ENCODE data around the gene MR1. TPM values are rescaled to one million over a fixed set of nuclear protein-coding genes. Genes with fewer than 3 reads are reported as not detected.

The MR1 gene
- total RNA-seq, 4 donors from 2014 or later: 1.00 to 8.6 (median 4.7) TPM

- Histone ChIP-seq H3K27ac (peak overlapping the region; percentile 84 to 90 (median 88)), H3K4me3 (peak overlapping the region; percentile 48 to 83 (median 75)), H3K9me3 (no peaks in the 10 kb centered on the region), H3K36me3 (no peaks in the 10 kb centered on the region), H3K4me1 (peaks cover 6 to 39% (median 24%) of the 10 kb centered on the region in 4 donors), H3K27me3 (no peaks in the 10 kb centered on the region)
- peak in 4 of 5 experiments; percentile 13 to 54 (median 38) for TF ChIP-seq CTCF (IDR thresholded peaks at IDR 0.05)
- TF ChIP-seq EP300 (IDR thresholded peaks at IDR 0.05; ENCODE audit: low read depth): no peak
- in situ Hi-C loops (cut with MboI; ENCODE audit: low pct_ligation_motif_present in 1 of 4, low pct_unique_long_range_greater_than_20kb in 1 of 4, low sequenced_read_pairs in 3 of 4) (no loop called here), intact Hi-C loops (cut with DNase I; ENCODE audit: low total_unique reads) (loop anchor here (2.0 kb wide), 1 partner anchor 16 kb away; the partner anchor contains the start of gene IER5)
- DNase-seq: peak; percentile 37
- 1% methylated on average over 19 of the region's 28 CpGs; no CpG with 5 or more reads in 1 of the 2 donors for WGBS, 2 donors (ENCODE audit: low coverage in 1 of 2)
Measured at GRCh38 chr1:181104790-181105133, 71.0 kb downstream of the MR1 start.

- peaks cover 6 to 34% (median 22%) of the 10 kb centered on the region in 4 donors for H3K4me1 ChIP-seq
- no peaks in the 10 kb centered on the region for H3K36me3 ChIP-seq
- H3K27ac ChIP-seq: peak overlapping the region; percentile 84 to 90 (median 88)
- WGBS, 2 donors (ENCODE audit: low coverage in 1 of 2): 3% methylated on average over 51 of the region's 104 CpGs; no CpG with 5 or more reads in 1 of the 2 donors
- TF ChIP-seq EP300 (IDR thresholded peaks at IDR 0.05; ENCODE audit: low read depth): no peak
- peak; percentile 83 for TF ChIP-seq POLR2A (IDR thresholded peaks at IDR 0.05)
- peak; percentile 67 to 80 (median 68) for TF ChIP-seq POLR2AphosphoS5 (IDR thresholded peaks at IDR 0.05)
- TF ChIP-seq CTCF (IDR thresholded peaks at IDR 0.05): no peak
- DNase-seq: peak; percentile 96
- H3K4me3 ChIP-seq: peak overlapping the region; percentile 48 to 83 (median 75)
- no peaks in the 10 kb centered on the region for H3K27me3 ChIP-seq
- H3K9me3 ChIP-seq: no peaks in the 10 kb centered on the region
- intact Hi-C loops (cut with DNase I; ENCODE audit: low total_unique reads) (loop anchor here (2.0 kb wide), 1 partner anchor 17 kb away; the partner anchor contains the start of gene IER5), in situ Hi-C loops (cut with MboI; ENCODE audit: low pct_ligation_motif_present in 1 of 4, low pct_unique_long_range_greater_than_20kb in 1 of 4, low sequenced_read_pairs in 3 of 4) (no loop called here)
Measured at GRCh38 chr1:181105134-181106021, 71.6 kb downstream of the MR1 start.

- WGBS, 2 donors (ENCODE audit: low coverage in 1 of 2): 57 to 65% methylated on average over 2 to 3 of the region's 3 CpGs
- TF ChIP-seq CTCF (IDR thresholded peaks at IDR 0.05) (no peak), EP300 (IDR thresholded peaks at IDR 0.05; ENCODE audit: low read depth) (no peak), POLR2AphosphoS5 (IDR thresholded peaks at IDR 0.05) (no peak), POLR2A (IDR thresholded peaks at IDR 0.05) (no peak)
- peak overlapping the region; percentile 75 to 88 (median 79) for H3K27ac ChIP-seq
Measured at GRCh38 chr1:181106022-181106312, 72.2 kb downstream of the MR1 start.

GRCh38 chr1:181106479-181106878, 72.7 kb downstream of the MR1 start:
- H3K27ac ChIP-seq: peak overlapping the region in 3 of 4 donors; percentile 75 to 83 (median 75)
- 76 to 86% methylated on average over 5 to 6 of the region's 6 CpGs for WGBS, 2 donors (ENCODE audit: low coverage in 1 of 2)
- intact Hi-C loops (cut with DNase I; ENCODE audit: low total_unique reads): no loop called here

More at GRCh38 chr1:181106022-181106312, 72.2 kb downstream of the MR1 start:
- no peaks in the 10 kb centered on the region for H3K36me3 ChIP-seq
- in situ Hi-C loops (cut with MboI; ENCODE audit: low pct_ligation_motif_present in 1 of 4, low pct_unique_long_range_greater_than_20kb in 1 of 4, low sequenced_read_pairs in 3 of 4): no loop called here
- no peaks in the 10 kb centered on the region for H3K9me3 ChIP-seq
- intact Hi-C loops (cut with DNase I; ENCODE audit: low total_unique reads): no loop called here
- peak overlapping the region in 2 of 4 donors; percentile 72 to 83 for H3K4me3 ChIP-seq
- peaks cover 6 to 34% (median 22%) of the 10 kb centered on the region in 4 donors for H3K4me1 ChIP-seq
- no peak for DNase-seq
- no peaks in the 10 kb centered on the region for H3K27me3 ChIP-seq

More at GRCh38 chr1:181106479-181106878, 72.7 kb downstream of the MR1 start:
- peaks cover 6 to 34% (median 21%) of the 10 kb centered on the region in 4 donors for H3K4me1 ChIP-seq
- no peak for DNase-seq
- H3K27me3 ChIP-seq: no peaks in the 10 kb centered on the region
- H3K4me3 ChIP-seq: no peak overlapping the region
- no peaks in the 10 kb centered on the region for H3K9me3 ChIP-seq
- in situ Hi-C loops (cut with MboI; ENCODE audit: low pct_ligation_motif_present in 1 of 4, low pct_unique_long_range_greater_than_20kb in 1 of 4, low sequenced_read_pairs in 3 of 4): no loop called here
- no peaks in the 10 kb centered on the region for H3K36me3 ChIP-seq
- TF ChIP-seq POLR2A (IDR thresholded peaks at IDR 0.05) (no peak), EP300 (IDR thresholded peaks at IDR 0.05; ENCODE audit: low read depth) (no peak), POLR2AphosphoS5 (IDR thresholded peaks at IDR 0.05) (no peak), CTCF (IDR thresholded peaks at IDR 0.05) (no peak)
